GM13977 (cell line): Measurements from ENCODE around the gene PLSCR4.

Source experiments
- DNase-seq: peaks from one replicate; pipeline ENCODE4 v3.0.0; 2012; ENCODE audit warnings: low spot score
- CTCF ChIP-seq: IDR thresholded peaks from 2 replicates; pipeline ENCODE4 v1.5.1; 2012; ENCODE audit warnings: mild to moderate bottlenecking, control low read depth; ENCODE audit not compliant: insufficient read depth; ENCODE audit errors: extremely low read depth, missing control alignments
- in situ Hi-C: fragments of 300-500 bp; cut with MboI; formaldehyde crosslinking; loops from one replicate; pipeline ENCODE4 v1.12.0; 2022; ENCODE audit warnings: low sequenced_read_pairs, low pct_unique_long_range_greater_than_20kb, mixed read lengths, inconsistent platforms; ENCODE audit not compliant: unreplicated experiment

Gene PLSCR4

DNA sequence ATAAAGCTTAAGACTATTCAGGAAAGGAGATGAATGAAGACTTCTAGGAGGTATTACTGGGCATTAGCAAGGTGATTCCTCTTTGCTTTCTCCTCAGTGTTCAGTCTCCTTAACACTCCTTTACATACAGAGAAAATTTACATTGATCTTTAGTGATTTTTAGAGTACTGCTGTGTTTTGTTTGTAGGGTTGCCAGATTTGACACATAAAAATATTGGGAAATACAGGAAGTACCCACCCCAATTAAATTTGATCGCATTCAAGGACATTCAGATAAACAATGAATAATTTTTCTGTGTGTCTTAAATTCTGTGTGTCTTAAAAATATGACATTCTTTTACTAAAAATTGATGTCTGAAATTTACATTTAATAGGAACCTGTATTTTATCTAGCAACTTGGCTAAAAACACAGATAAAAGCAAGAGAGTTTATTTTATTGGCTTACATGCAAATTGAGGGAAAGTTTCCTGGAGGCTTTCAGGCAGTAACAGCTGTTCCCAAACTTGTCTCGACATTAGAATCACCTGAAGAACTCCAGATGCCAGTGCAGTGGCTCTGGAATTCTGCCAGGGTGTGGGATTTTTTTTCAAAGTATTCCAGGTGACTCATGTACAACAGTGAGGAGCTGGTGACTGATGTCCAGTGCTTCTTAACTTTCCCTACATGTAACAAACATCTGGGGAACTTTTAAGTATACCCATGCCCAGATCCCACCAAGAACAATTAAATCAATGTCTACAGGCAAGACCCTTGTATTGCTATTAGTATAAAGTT is 66.5 kb downstream of the PLSCR4 start:
- no peak for DNase-seq
- in situ Hi-C loops, result no loop called here
- TF ChIP-seq CTCF, result no peak

- no peak for DNase-seq
- in situ Hi-C loops, result no loop called here
- TF ChIP-seq CTCF, result no peak
Measured at GRCh38 chr3:146181216-146181615, 69.7 kb downstream of the PLSCR4 start.

GRCh38 chr3:146180376-146180775 is 70.5 kb downstream of the PLSCR4 start:
- in situ Hi-C loops, result no loop called here

GRCh38 chr3:146178006-146178689 is 72.8 kb downstream of the PLSCR4 start:
- DNase-seq, result no peak
- in situ Hi-C loops, result no loop called here
- no peak for TF ChIP-seq CTCF

More at GRCh38 chr3:146180376-146180775, 70.5 kb downstream of the PLSCR4 start:
- DNase-seq, result no peak
- TF ChIP-seq CTCF, result no peak

DNA sequence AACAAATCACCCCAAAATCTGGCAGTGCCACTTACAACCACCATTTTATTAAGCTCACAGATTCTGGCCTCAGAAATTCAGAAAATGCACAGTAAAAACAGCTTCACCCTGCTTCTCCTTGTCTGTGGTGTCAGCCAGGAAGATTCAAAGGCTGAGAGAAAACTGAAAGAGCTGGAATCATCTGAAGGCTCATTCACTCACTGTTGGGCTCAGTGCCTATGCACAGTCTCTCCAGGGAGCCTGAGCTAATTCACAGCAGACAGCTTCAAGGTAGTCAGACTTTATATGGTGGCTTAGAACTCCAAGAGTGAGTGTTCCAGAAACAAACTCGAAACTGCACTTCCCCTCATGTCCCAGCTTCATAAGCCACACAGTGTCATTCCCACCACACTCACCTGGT is 73.4 kb downstream of the PLSCR4 start:
- no peak for DNase-seq
- no peak for TF ChIP-seq CTCF
- in situ Hi-C loops, result no loop called here

DNA sequence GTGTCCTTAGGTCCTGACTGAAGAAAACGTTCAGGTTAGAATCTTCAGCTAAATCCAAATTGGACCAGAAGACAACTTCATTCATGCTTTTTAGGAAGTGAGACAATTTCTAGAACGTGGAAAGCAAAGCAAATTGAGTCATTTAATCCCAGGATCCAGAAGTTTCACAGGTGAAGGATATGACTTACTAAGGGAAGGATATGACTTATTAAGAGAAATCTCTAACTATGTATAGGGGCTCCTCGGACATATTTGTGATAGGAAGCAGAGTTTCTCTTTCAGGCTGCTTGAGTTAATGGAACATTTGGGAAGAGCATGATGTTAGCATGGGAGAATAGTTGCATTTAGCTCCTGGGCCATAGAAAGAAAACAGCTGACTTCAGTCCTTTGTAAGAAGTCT is 73.8 kb downstream of the PLSCR4 start:
- TF ChIP-seq CTCF, result no peak
- no peak for DNase-seq
- in situ Hi-C loops, result no loop called here
